ENCODE data around the gene NAT10.

Gene NAT10

DNA sequence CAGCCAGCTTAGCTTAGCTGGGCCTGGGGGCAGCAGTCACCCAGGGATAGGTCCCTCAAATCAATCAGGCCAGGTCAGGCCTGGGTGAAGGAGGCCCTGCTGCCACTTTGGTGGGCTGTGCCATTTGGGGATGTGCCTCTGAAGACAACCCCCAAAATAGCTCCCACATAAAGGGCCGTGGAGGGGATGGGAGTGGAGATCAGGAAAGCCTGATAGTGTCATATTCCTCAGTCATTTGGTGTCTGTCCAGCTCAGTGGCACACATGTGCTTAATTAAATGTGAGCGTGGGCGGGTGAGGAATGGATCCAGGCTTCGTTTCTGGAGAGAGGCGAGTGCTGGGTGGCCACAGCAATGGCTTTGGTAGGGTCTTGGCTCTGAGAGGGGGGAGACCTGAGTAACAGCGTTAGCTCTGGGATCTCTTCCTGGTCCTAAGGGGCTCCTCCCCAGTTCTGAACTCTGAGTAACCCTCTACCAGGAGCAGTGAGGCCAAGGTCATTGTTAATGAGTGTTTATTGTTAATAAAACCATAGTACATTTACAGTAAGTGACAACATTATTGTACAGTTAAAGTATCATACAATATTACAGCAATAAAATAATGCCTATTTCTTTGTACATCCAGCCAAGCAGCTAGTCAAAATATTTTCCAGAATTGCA, 45.2 kb downstream of the NAT10 start:
- DNase-seq (ENCODE audit: low spot score), result no peak

- no peak for DNase-seq (ENCODE audit: low spot score)
Observed at GRCh38 chr11:34151166-34151565, 45.7 kb downstream of the NAT10 start.

DNA sequence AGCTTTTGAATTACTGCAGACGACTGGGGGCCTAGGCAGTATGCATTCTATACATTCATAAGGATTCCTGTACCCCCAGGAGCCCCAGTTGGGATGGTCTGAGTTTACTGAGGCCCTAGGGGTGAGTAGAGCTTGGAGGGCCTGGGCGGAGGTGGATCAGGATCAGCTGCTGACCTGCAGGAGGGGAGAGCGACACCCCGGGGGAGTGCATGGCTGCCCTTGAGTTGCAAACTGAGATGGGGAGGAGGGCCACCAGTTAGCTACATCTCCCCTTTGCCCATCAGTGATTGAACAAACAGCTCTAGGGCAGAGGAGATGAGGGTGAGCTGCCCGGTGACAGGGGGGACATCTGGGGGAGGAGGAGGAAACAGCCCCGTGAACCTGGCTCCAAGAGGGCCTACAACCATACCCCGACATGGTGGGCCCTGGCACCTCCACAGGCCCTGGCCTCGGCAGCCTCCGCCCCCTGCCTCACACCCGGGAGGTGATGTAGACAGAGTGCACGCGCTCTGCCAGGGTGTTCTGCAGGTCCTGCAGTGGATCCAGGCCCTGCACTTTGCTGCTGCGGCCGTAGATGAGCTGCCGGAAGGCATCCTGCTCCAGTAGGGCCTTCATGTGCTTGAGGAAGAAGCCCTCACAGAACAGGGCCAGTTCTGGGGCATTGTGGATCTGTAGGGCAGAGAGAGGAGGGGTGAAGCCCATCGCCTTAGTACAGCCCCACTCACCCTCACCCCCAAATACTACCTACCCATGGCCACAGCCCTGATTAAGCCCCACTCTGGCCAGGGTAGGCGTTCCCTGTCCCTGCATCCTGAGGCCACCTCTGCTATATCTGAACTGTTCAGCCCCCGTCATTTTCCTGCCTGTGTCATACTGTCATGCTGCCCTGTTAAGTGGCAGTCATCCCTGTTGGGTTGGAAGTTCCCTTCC, 46.8 kb downstream of the NAT10 start:
- DNase-seq (ENCODE audit: low spot score), result no peak

DNA sequence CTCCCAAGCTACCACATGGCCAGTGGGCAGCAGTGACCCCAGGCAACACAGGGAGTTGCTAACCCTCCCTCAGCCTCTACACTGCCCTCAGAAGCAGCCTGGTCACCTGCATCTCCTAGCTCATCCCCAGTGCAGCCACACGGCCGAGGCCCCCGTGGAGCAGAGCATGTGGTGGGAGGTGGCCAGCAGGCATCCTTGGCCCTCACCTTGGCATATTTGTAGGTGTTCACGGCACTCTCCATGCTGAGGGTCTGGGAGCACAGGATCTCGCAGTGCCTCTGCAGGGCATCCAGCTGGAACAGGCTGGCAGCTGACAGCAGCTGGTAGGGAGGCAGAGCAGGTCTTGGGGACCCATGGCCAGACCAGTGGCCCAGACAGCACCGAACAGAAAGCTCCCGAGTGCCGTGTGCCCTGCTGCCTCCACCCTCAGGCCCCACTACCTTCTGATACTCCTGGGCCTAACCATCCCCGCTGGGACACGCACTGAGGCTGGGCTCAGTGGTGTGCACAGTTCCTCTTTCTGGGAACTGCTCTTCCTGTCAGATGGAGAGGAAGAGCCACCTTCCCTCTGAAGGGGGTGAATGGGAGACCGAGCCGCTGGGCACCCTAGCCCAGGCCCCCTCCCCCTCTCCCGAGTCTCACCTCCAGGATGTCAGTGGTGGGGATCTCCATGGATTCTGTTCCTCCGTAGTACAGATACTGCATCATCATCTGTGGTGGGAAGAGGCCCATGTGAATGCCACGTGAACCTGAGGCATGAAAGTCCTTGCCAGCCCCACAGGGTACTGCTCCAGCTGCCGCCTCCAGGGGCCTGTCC, 48.8 kb downstream of the NAT10 start:
- DNase-seq (ENCODE audit: low spot score), result no peak

DNA sequence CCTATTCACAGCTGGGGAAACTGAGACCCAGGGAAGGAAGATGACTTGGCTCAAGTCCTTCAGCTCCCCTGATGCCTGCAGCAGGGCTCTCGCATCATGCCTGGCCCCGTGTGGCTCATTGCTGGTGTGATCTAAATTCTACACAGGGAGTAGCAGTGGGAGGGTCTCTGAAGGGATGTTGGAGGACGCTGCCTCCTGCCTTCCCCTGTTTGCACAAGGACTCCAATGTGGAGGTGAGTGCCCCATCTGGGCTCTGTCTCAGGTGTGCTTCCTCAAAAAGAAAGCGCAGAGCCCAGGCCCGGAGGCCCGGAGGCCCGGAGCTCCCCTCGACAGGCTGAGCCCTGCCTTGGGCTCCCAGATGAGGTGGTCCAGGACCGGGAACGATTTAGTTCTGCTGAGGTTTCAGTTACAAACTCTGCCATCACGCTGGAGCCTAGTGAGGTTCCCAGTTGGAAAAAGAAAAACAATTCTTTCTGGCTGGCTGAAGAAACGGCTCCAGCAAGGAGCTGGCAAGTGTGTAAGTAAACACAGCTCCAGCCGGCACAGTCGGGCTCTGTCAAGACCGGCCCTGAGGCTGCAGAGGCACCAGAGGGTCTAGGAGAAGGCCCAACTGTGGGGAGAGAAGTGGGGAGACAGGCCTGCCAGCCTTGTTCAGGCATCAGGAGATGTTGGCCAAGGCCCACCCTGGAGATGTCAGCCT, 49.8 kb downstream of the NAT10 start:
- DNase-seq (ENCODE audit: low spot score), result no peak

DNA sequence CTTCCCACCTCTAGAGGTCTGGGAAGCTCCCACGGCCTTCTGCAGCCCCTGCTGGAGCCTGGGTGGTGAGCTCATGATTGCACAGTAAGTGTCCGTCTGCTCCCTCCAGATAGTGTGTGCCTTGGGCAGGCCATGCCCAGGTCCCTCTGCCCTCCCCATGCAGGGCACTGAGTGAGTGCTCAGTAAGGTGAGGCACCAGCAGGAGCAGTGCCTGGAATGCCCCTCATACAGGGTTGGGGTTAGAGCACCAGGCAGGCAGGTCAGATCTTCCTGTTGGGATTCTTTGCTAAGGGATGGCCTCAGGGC, 50.3 kb downstream of the NAT10 start:
- DNase-seq (ENCODE audit: low spot score), result no peak

DNA sequence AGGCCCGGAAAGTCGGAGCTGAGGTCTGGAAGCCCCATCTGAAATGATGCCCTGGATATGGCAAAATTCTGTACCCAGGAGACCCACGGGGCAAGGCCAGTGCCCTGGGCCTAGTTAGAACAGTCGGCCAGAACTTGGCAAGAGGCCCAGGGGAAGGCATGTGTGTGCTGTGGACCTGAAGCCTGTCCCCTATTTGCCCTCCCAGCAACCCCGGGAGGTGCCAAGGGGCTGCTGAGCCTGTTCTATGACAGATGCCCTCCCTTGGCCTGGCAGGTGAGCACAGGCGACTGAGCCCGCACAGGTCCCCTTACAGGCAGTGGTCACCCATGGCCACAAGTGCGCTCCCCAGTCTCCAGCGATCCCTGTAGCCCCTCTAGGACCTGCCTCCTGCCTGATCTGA, 51.7 kb downstream of the NAT10 start:
- no peak for DNase-seq (ENCODE audit: low spot score)

- no peak for DNase-seq (ENCODE audit: low spot score)
Observed at GRCh38 chr11:34158661-34159060, 53.2 kb downstream of the NAT10 start.

DNA sequence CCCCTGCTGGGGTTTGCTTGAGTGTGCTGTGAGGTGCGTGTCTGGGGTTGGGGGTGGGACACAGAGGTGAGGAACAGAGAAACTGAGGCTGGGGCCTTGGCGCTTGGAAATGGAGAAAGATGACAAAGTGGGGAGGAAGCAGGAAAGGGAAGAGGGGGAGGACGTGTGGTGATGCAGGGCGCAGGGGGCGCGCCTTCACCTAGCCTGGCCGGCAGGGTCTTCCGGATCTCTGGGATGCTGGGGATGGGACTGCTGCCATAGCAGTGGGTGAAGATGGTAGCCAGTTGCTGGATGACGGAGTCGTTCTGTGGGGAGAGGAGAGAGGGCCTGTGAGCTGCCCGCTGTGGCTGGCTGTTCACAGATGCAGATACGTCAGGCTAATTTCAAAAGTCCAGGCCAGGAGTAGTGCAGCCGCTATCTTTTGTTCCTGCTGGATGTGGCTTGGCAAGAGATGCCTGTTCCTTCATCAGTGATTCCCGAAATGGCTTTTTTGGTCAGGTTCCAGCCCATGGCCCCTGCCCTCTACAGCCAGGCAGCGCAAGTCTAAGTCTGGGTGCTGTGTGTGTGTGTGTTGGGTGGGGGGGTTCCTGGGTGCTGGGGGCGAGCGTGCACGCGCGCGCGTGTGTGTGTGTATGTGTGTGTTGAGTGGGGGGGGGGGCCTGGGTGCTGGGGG, 54.8 kb downstream of the NAT10 start:
- no peak for DNase-seq (ENCODE audit: low spot score)

GRCh38 chr11:34160791-34161190, 55.4 kb downstream of the NAT10 start:
- DNase-seq (ENCODE audit: low spot score), result no peak

DNA sequence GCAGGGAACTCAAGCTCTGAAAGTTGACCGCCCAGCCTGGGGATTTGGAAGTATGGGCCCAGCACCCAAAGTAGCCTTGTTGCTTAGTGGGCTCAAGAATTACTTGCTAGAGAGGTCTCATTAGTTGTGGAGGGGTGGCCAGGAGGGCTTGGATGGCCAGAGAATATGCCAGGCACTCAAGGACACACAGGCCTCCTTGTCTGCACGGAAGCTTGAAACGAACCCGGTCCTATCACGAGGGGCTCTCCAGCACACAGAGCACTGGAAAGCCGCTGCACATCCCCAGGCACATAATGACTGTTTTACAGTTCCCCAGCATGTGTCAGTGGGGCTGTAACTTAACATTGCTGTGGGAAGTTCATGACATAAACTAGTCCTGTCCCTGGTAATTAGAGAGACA, 55.9 kb downstream of the NAT10 start:
- no peak for DNase-seq (ENCODE audit: low spot score)

DNA sequence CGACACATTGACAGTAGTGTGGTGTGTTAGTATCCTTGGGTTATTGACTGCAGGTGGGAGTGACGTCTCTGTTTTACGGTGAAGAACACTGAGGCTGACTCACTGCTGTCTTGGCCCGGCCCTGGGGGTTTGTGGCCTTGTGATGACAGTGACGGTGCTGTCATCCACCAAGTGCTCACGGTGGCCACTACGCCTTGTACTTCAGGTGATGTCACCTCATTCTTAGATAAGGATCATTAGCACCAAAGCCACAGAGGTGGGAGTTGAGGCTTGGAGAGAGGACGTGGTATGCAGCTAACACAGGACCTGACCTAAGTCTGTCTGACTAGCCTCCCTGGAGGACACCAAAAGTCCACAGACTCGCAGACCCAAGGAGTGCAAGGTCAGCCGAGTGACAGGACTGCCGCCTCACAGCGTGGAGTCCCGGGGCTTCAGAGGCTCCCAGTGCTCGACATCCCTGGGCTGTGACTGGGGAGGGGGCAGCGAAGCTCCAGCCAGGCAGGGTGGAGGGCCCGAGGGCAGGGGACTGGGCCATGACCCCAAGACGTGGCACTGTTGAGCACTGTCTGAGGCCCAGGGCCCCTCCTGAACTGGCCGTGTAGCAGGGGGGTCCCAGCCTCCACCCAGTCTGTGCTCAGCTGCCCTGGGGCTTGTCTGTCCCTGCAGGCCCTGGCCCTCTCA, 56.5 kb downstream of the NAT10 start:
- DNase-seq (ENCODE audit: low spot score), result no peak

GRCh38 chr11:34162493-34162820, 57.0 kb downstream of the NAT10 start:
- DNase-seq (ENCODE audit: low spot score), result no peak

DNA sequence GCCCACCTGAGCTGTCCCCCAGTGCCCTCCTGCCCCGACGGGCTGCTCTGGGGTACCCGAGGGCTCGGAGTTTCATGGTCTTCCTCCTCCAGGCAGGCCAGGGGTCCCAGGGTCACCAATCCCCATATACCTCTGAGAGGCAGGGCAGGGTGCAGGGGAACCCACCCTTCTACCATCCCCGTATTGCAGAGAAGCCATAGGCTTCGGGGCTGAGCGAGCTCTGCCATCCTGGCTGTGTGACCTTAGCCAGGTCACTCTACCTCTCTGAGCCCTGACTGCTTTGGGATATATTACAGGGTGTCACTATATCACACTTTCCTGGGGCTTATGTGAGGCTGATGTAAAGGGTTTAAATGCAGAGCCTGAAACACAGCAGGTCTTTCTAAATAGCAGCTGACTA, 57.4 kb downstream of the NAT10 start:
- no peak for DNase-seq (ENCODE audit: low spot score)

DNA sequence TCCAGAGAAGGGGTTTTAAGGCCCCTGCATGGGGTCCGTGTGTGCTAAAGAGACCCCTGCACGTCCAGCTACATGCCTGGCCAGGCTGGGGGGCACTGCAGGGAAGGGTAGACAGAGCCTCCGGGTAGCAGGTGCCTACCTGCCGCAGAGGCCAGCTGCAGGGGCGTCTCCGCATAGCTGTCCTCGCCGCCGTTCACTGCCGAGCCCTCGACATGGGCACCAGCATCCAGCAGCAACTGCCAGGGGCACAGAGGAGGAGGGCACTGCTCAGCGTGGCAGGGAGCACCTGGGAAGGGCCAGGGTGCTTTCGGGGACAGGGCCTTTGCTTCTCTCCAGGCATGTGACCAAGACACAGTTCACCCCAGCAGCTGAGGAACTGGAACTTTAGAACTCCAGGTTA, 59.7 kb downstream of the NAT10 start:
- no peak for DNase-seq (ENCODE audit: low spot score)

- DNase-seq (ENCODE audit: low spot score), result peak; percentile 55
Observed at GRCh38 chr11:34165786-34166555, 60.5 kb downstream of the NAT10 start.

DNA sequence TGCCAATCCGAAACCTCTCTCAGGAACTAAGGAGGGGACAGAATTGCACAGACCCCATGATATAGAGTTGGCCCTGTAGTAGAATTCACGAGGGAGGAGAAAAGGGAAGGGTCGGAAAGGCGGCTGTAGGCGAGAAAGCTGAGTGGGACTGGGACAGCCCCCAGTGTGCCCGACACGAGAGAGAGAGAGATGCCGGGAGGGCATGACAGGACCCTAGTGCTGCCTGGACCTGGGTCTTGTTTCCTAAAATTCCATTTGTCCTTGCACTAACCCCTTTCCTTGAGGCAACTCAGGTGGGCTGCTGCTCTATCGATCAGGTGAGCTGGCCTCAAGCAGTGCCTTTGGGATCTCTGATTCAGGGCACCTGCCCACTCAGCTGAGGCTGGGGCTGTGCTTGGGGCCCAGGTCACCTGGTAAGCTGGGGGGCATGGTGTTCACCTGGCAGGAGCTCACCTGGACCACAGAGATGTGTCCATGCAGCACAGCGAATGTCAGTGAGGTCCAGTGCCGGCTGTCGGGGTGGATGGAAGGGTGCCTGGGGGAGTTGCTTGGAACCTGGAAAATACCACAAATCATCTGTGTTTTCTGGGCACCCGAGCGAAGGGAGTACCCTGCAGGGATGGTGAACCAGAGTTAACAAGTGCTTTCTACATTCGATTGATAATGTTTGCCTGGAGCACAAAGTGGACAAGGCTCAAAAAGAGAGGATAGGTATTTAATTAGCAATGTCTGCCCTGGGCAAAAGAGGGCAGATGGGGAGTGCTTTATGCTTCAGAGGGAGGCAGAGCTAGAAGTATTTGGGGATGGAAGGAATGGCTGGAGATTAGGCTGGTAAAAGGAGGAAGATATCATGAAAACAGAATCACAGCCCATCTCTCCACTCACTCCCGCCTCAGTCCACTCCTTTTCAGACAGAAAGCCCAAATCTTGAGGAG, 61.6 kb downstream of the NAT10 start:
- DNase-seq (ENCODE audit: low spot score), result no peak

DNA sequence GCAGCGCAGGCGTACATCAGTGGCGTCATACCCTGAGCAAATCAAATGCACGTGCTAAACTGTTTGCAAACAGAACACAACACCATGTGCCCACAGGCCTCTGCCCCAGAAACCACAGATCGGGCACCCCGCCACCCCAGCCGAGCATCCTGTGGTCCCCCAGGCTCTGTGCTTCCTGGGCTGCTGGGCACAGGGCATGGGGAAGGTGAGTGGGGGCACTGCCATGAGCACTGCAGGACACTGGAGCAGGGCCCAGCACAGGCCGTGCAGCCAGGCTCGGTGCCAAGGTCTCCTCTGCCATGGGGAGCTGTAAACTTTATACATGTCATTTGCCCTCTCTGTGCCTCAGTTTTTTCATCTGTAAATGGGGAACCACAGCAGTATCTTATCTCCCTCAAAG, 62.5 kb downstream of the NAT10 start:
- DNase-seq (ENCODE audit: low spot score), result no peak

Measured in HuH-7.5 (cell line).